MV-4-11 (cell line): ENCODE results near the gene CD200R1.
A peak's percentile ranks its signal among the peaks of the same experiment; 100 is the strongest.
"Not testable (repeated sequence)": the region's sequence is repeated elsewhere in the genome, so short reads cannot be mapped to it uniquely, and the experiment has no call there.

Source experiments
- DNase-seq: peaks from one replicate; lab custom pipeline; 2025; lab: John Stamatoyannopoulos, UW

CD200R1 gene

GRCh38 chr3:112973325-112974177, 1.4 kb downstream of the CD200R1 start:
- peak; percentile 51 for DNase-seq

- DNase-seq, result no peak
Measured at GRCh38 chr3:112972158-112972557, 2.7 kb downstream of the CD200R1 start.

- DNase-seq, result peak; percentile 89
Measured at GRCh38 chr3:112967828-112968227, 7.1 kb downstream of the CD200R1 start.

- no peak for DNase-seq
Measured at GRCh38 chr3:112967425-112967824, 7.5 kb downstream of the CD200R1 start.

- DNase-seq, result peak; percentile 86
Measured at GRCh38 chr3:112966633-112967032, 8.3 kb downstream of the CD200R1 start.

- peak; percentile 31 for DNase-seq
Measured at GRCh38 chr3:112965656-112966055, 9.2 kb downstream of the CD200R1 start.

GRCh38 chr3:112963683-112964082, 11.2 kb downstream of the CD200R1 start:
- DNase-seq, result no peak

GRCh38 chr3:112958811-112959560, 15.9 kb downstream of the CD200R1 start:
- DNase-seq, result no peak

GRCh38 chr3:112956351-112956750, 18.6 kb downstream of the CD200R1 start:
- peak; percentile 41 for DNase-seq

GRCh38 chr3:112948346-112948838, 26.5 kb downstream of the CD200R1 start:
- no peak for DNase-seq

- DNase-seq, result peak; percentile 26
Measured at GRCh38 chr3:112931736-112932521, 43.0 kb downstream of the CD200R1 start.

- DNase-seq, result no peak
Measured at GRCh38 chr3:112930771-112931170, 44.1 kb downstream of the CD200R1 start.

- no peak for DNase-seq
Measured at GRCh38 chr3:112925969-112926368, 48.9 kb downstream of the CD200R1 start.

- DNase-seq, result no peak
Measured at GRCh38 chr3:112925560-112925959, 49.3 kb downstream of the CD200R1 start.

GRCh38 chr3:112919541-112919940, 55.4 kb downstream of the CD200R1 start:
- DNase-seq, result not testable (repeated sequence)

GRCh38 chr3:112908252-112908651, 66.7 kb downstream of the CD200R1 start:
- DNase-seq, result no peak

GRCh38 chr3:112904786-112905185, 70.1 kb downstream of the CD200R1 start:
- DNase-seq, result no peak

- no peak for DNase-seq
Measured at GRCh38 chr3:112900113-112900512, 74.8 kb downstream of the CD200R1 start.

GRCh38 chr3:112897791-112898190, 77.1 kb downstream of the CD200R1 start:
- peak; percentile 3 for DNase-seq

GRCh38 chr3:112894258-112894657, 80.6 kb downstream of the CD200R1 start:
- DNase-seq, result no peak

- no peak for DNase-seq
Measured at GRCh38 chr3:112889357-112889756, 85.5 kb downstream of the CD200R1 start.
